IMR-90 (cell line): Measurements from ENCODE around the gene RNF114. TPM values are rescaled to one million over a fixed set of nuclear protein-coding genes. Genes with fewer than 3 reads are reported as not detected.

Source experiments
- ATAC-seq: fragments of 200-7000 bp; cut with Tn5 transposase; 2 replicates; pipeline ENCODE4 v1.9.1; 2020; ENCODE audit warnings: low read depth, mild to moderate bottlenecking, moderate library complexity
- BruUV-seq: library from RNA; stranded (reverse); fragments of 400-500 nt; replicated peaks from 2 replicates; lab custom pipeline; 2021; lab: Mats Ljungman, UMichigan
- CTCF ChIA-PET: fragments of 300-600 bp; formaldehyde crosslinking; extraction: SDS; loops from one replicate; lab custom pipeline; 2021; ENCODE audit warnings: antibody characterized with exemption; lab: Yijun Ruan, JAX
- POLR2A ChIA-PET: fragments of 300-600 bp; sonication (Branson Sonifier 250); formaldehyde crosslinking; loops from one replicate; lab custom pipeline; 2022; ENCODE audit warnings: antibody characterized with exemption; ENCODE audit not compliant: unreplicated experiment; lab: Charles Lee
- DNase-seq: peaks from one replicate; pipeline ENCODE4 v3.0.0; 2013
- H2AFZ ChIP-seq: replicated peaks from 2 replicates; pipeline ENCODE3; 2013; ENCODE audit warnings: low read length, mild to moderate bottlenecking; ENCODE audit not compliant: poor library complexity
- H2AK5ac ChIP-seq: 2 replicates; pipeline ENCODE4 v1.6.1; 2013; ENCODE audit warnings: low read depth, low read length, inconsistent platforms
- H2AK9ac ChIP-seq: replicated peaks from 2 replicates; pipeline ENCODE3; 2013; ENCODE audit warnings: mild to moderate bottlenecking, low read depth, low read length, moderate library complexity; ENCODE audit not compliant: poor library complexity
- H2BK120ac ChIP-seq: 2 replicates; pipeline ENCODE4 v1.6.1; 2013; ENCODE audit warnings: low read depth, low read length, inconsistent platforms
- H2BK15ac ChIP-seq: 3 replicates; pipeline ENCODE4 v1.6.1; 2013; ENCODE audit warnings: low read depth, low read length, inconsistent platforms
- H2BK20ac ChIP-seq: 2 replicates; pipeline ENCODE4 v1.6.1; 2013; ENCODE audit warnings: low read depth, mild to moderate bottlenecking, inconsistent platforms, low read length, moderate library complexity
- H2BK5ac ChIP-seq: 2 replicates; pipeline ENCODE4 v1.6.1; 2013; ENCODE audit warnings: mild to moderate bottlenecking, low read depth, low read length, inconsistent platforms; ENCODE audit not compliant: poor library complexity, severe bottlenecking
- H3K14ac ChIP-seq: replicated peaks from 2 replicates; pipeline ENCODE4 v1.6.1; 2013; ENCODE audit warnings: low read depth, low read length, inconsistent platforms
- H3K18ac ChIP-seq: 2 replicates; pipeline ENCODE4 v1.6.1; 2013; ENCODE audit warnings: low read depth, low read length, control low read depth
- H3K23ac ChIP-seq: 2 replicates; pipeline ENCODE4 v1.6.1; 2013; ENCODE audit warnings: low read depth, low read length, inconsistent platforms
- H3K27ac ChIP-seq: 2 replicates; pipeline ENCODE4 v1.5.1; 2013; ENCODE audit warnings: mild to moderate bottlenecking, control low read depth, low read length; ENCODE audit not compliant: insufficient read depth
- H3K27me3 ChIP-seq: 2 replicates; pipeline ENCODE4 v1.6.1; 2013; ENCODE audit warnings: low read length; ENCODE audit not compliant: control insufficient read depth, insufficient read depth
- H3K36me3 ChIP-seq: 2 replicates; pipeline ENCODE4 v1.6.1; 2013; ENCODE audit warnings: low read length, mixed read lengths; ENCODE audit not compliant: control insufficient read depth, insufficient read depth
- H3K4ac ChIP-seq: 2 replicates; pipeline ENCODE4 v1.6.1; 2013; ENCODE audit warnings: low read depth, low read length, inconsistent platforms
- H3K4me1 ChIP-seq: 2 replicates; pipeline ENCODE4 v1.6.1; 2013; ENCODE audit warnings: low read length, mixed read lengths; ENCODE audit not compliant: control insufficient read depth, insufficient read depth
- H3K4me2 ChIP-seq: 2 replicates; pipeline ENCODE4 v1.6.1; 2013; ENCODE audit warnings: low read depth, mild to moderate bottlenecking, control low read depth, low read length, moderate library complexity
- H3K4me3 ChIP-seq: 2 replicates; pipeline ENCODE4 v1.5.1; 2013; ENCODE audit warnings: low read depth, mild to moderate bottlenecking, control low read depth, low read length, moderate library complexity; ENCODE audit not compliant: insufficient read depth
- H3K56ac ChIP-seq: 2 replicates; pipeline ENCODE4 v1.6.1; 2013; ENCODE audit warnings: low read length, inconsistent platforms; ENCODE audit not compliant: insufficient read depth; ENCODE audit errors: extremely low read depth
- H3K79me1 ChIP-seq, 2 experiments: 2 replicates each; pipeline ENCODE4 v1.6.1; 2013; ENCODE audit warnings: low read length in 2 of 2, inconsistent platforms in 1 of 2, low read depth in 1 of 2
- H3K9ac ChIP-seq: 2 replicates; pipeline ENCODE4 v1.6.1; 2013; ENCODE audit warnings: low read depth, low read length, control low read depth
- H3K9me1 ChIP-seq: 2 replicates; pipeline ENCODE4 v1.6.1; 2013; ENCODE audit warnings: low read length, inconsistent platforms; ENCODE audit not compliant: insufficient read depth
- H3K9me3 ChIP-seq: 2 replicates; pipeline ENCODE4 v1.6.1; 2013; ENCODE audit warnings: low read length; ENCODE audit not compliant: control insufficient read depth, insufficient read depth
- H4K20me1 ChIP-seq: 2 replicates; pipeline ENCODE4 v1.6.1; 2013; ENCODE audit warnings: low read length, inconsistent platforms; ENCODE audit not compliant: insufficient read depth
- H4K5ac ChIP-seq: 2 replicates; pipeline ENCODE4 v1.6.1; 2013; ENCODE audit warnings: mild to moderate bottlenecking, low read depth, low read length, control low read depth
- H4K8ac ChIP-seq, 2 experiments: 2 replicates each; pipeline ENCODE4 v1.6.1; 2013; ENCODE audit warnings: low read depth in 2 of 2, low read length in 2 of 2, control low read depth in 1 of 2, inconsistent platforms in 1 of 2
- H4K91ac ChIP-seq: 2 replicates; pipeline ENCODE4 v1.6.1; 2013; ENCODE audit warnings: low read depth, low read length, inconsistent platforms; ENCODE audit not compliant: insufficient read depth
- CTCF ChIP-seq: conservative IDR thresholded peaks from 2 replicates; pipeline ENCODE4 v1.5.1; 2012; ENCODE audit warnings: mild to moderate bottlenecking, low read depth, low read length, improper control_type of control experiment
- MAZ ChIP-seq: IDR thresholded peaks from 2 replicates; pipeline ENCODE4 v1.6.1; 2012; ENCODE audit warnings: low read depth, mild to moderate bottlenecking, low read length, improper control_type of control experiment, moderate library complexity, borderline replicate concordance
- POLR2A ChIP-seq: IDR thresholded peaks from 2 replicates; pipeline ENCODE4 v1.6.1; 2012; ENCODE audit warnings: mild to moderate bottlenecking, low read depth, low read length
- RAD21 ChIP-seq: IDR thresholded peaks from 2 replicates; pipeline ENCODE4 v1.6.1; 2012; ENCODE audit warnings: low read length, improper control_type of control experiment
- SMC3 ChIP-seq: fragments of 150-350 bp; IDR thresholded peaks from 2 replicates; pipeline ENCODE4 v1.6.1; 2016; ENCODE audit warnings: low read depth, mild to moderate bottlenecking, antibody characterized with exemption, low read length, moderate library complexity
- WGBS, 2 experiments: methylation state at CpG; one replicate each; pipeline versions ENCODE4 v1.1.5 to v1.1.7; 2013; ENCODE audit warnings: missing lambda C conversion rate in 2 of 2; ENCODE audit not compliant: insufficient read length in 1 of 2; ENCODE audit errors: extremely low coverage in 2 of 2; 5-methylcytosine and 5-hydroxymethylcytosine counted together
- dilution Hi-C: fragments of 300-500 bp; cut with HindIII; formaldehyde crosslinking; loops from one replicate; pipeline ENCODE4 v1.14.3; 2018; ENCODE audit warnings: low sequenced_read_pairs; ENCODE audit not compliant: unreplicated experiment
- in situ Hi-C: fragments of 300-500 bp; cut with MboI; formaldehyde crosslinking; loops from 3 replicates; pipeline ENCODE4 v1.14.3; 2019; ENCODE audit warnings: low sequenced_read_pairs, inconsistent platforms, mixed read lengths
- intact Hi-C: fragments of 100-400 bp; cut with micrococcal nuclease; formaldehyde crosslinking; loops from 2 replicates; pipeline ENCODE4 v1.10.0; 2022
- polyA plus RNA-seq, 3 experiments: library from polyadenylated mRNA; depleted of rRNA; stranded (reverse); fragments of >200 nt; gene quantifications; 2 replicates each; pipeline ENCODE4 v1.2.3, GENCODE V29; 2012; ENCODE audit warnings: low replicate concordance in 1 of 3
- total RNA-seq: library from RNA; depleted of rRNA; stranded (reverse); fragments of >200 nt; gene quantifications from 2 replicates; pipeline ENCODE4 v1.2.3, GENCODE V29; 2012

Gene RNF114
- total and polyA plus RNA-seq, 2 of the 4 experiments (the other 2 are of a cell fraction) = 44.6 to 62.3 TPM

- WGBS, 2 experiments = 29% methylated on average over 5 of the region's 18 CpGs; no CpG with 5 or more reads in 1 of the 2 experiments
- Histone ChIP-seq H2BK20ac (no peak overlapping the region), H3K9ac (no peak overlapping the region), H3K4me3 (no peak overlapping the region), H4K20me1 (0 out of 2 replicates have a peak, but pooled peaks cover 9% of the 10 kb centered on the region), H2BK120ac (no peak overlapping the region), H2BK15ac (no peak overlapping the region), H3K9me3 (no peaks in the 10 kb centered on the region), H4K5ac (no peak overlapping the region), H2AK5ac (no peak overlapping the region), H3K4me2 (no peak overlapping the region), H3K18ac (no peak overlapping the region), H3K56ac (no peak overlapping the region), H3K27ac (no peak overlapping the region), H3K9me1 (no peaks in the 10 kb centered on the region), H2AFZ (no peak overlapping the region), H3K4ac (no peak overlapping the region), H4K8ac (no peak overlapping the region), H2BK5ac (no peak overlapping the region), H2AK9ac (no peak overlapping the region), H3K27me3 (no peaks in the 10 kb centered on the region), H3K23ac (no peak overlapping the region), H3K4me1 (peaks cover 26% of the 10 kb centered on the region; the same call in 1 of the 2 replicates), H3K14ac (no peak overlapping the region), H3K36me3 (peaks cover 23% of the 10 kb centered on the region), H4K91ac (no peak overlapping the region), H3K79me1 (no peaks in the 10 kb centered on the region; a peak in 1 of 4 replicates)
- DNase-seq = peak; percentile 56
- TF ChIP-seq POLR2A (no peak), SMC3 (peak; percentile 68), RAD21 (peak; percentile 79), CTCF (peak; percentile 83), MAZ (0 out of 2 replicates have a peak, but pooled peaks have one; percentile 6)
- ChIA-PET POLR2A (interaction anchor here (1.0 kb wide), 1 partner anchor 346 kb away, joined by 3 read pairs; no protein-coding TSS in a partner anchor), CTCF (interaction anchor here (0.5 to 1.3 kb wide), 4 partner anchors 11 to 89 kb away, joined by 3 to 4 read pairs (median 3); no protein-coding TSS in a partner anchor)
- no TSS peak for BruUV-seq
- in situ Hi-C loops = no loop called here
- intact Hi-C loops = loop anchor here (1.0 kb wide), 1 partner anchor 277 kb away; no protein-coding TSS in a partner anchor
- peak; percentile 77 for ATAC-seq
- dilution Hi-C loops = no loop called here
These were observed 47.8 kb upstream of the RNF114 start for GRCh38 chr20:49888212-49889000.
